OCI-LY7 (cell line): ENCODE data around the gene DAW1. TPM values are rescaled to one million over a fixed set of nuclear protein-coding genes. Genes with fewer than 3 reads are reported as not detected.

Experiments
- BruUV-seq: library from RNA; stranded (reverse); fragments of 400-500 nt; replicated peaks from 2 replicates; lab custom pipeline; 2021; lab: Mats Ljungman, UMichigan
- CTCF ChIA-PET: fragments of 300-600 bp; sonication (Branson Sonifier 250); formaldehyde crosslinking; loops from one replicate; lab custom pipeline; 2022; ENCODE audit warnings: antibody characterized with exemption; ENCODE audit not compliant: unreplicated experiment; lab: Charles Lee
- POLR2A ChIA-PET: fragments of 300-600 bp; sonication (Branson Sonifier 250); formaldehyde crosslinking; loops from one replicate; lab custom pipeline; 2022; ENCODE audit warnings: antibody characterized with exemption; lab: Charles Lee
- DNase-seq: peaks from one replicate; pipeline ENCODE4 v3.0.0-alpha.2; 2015; ENCODE audit warnings: low spot score
- H2AFZ ChIP-seq: fragments of 200-600 bp; sonication (generic), shearing (Covaris generic); 2 replicates; pipeline ENCODE4 v1.6.1; 2014; ENCODE audit warnings: mild to moderate bottlenecking, antibody characterized with exemption, low read length, moderate library complexity
- H3K27ac ChIP-seq: fragments of 200-600 bp; sonication (generic); 2 replicates; pipeline ENCODE4 v1.5.1; 2014; ENCODE audit warnings: mixed run types, low read depth, mild to moderate bottlenecking, moderate library complexity, low read length, inconsistent platforms; ENCODE audit not compliant: poor library complexity, severe bottlenecking
- H3K36me3 ChIP-seq: fragments of 200-600 bp; sonication (generic); 2 replicates; pipeline ENCODE4 v1.6.1; 2014; ENCODE audit warnings: mild to moderate bottlenecking, antibody characterized with exemption, low read length, moderate library complexity, mixed read lengths; ENCODE audit not compliant: insufficient read depth
- H3K4me1 ChIP-seq: fragments of 200-600 bp; sonication (generic); 2 replicates; pipeline ENCODE4 v1.5.1; 2014; ENCODE audit warnings: mild to moderate bottlenecking, low read length; ENCODE audit not compliant: insufficient read depth, poor library complexity, severe bottlenecking
- H3K4me2 ChIP-seq: fragments of 200-600 bp; sonication (generic); 2 replicates; pipeline ENCODE4 v1.6.1; 2014; ENCODE audit warnings: mild to moderate bottlenecking, low read length
- H3K4me3 ChIP-seq: fragments of 200-600 bp; sonication (generic); 2 replicates; pipeline ENCODE4 v1.5.1; 2014; ENCODE audit warnings: mild to moderate bottlenecking, low read depth, low read length; ENCODE audit not compliant: poor library complexity, severe bottlenecking
- H3K79me2 ChIP-seq: fragments of 200-600 bp; sonication (generic); 2 replicates; pipeline ENCODE4 v1.6.1; 2016; ENCODE audit warnings: low read depth, mild to moderate bottlenecking, low read length, moderate library complexity, mixed read lengths; ENCODE audit not compliant: insufficient read depth
- H3K9me2 ChIP-seq: fragments of 200-600 bp; sonication (generic); 2 replicates; pipeline ENCODE4 v1.6.1; 2016; ENCODE audit warnings: mild to moderate bottlenecking, low read length, mixed read lengths; ENCODE audit not compliant: insufficient read depth
- H3K9me3 ChIP-seq: fragments of 200-600 bp; sonication (generic); 2 replicates; pipeline ENCODE4 v1.6.1; 2014; ENCODE audit warnings: mild to moderate bottlenecking, mixed run types, low read length, mixed read lengths
- H4K20me1 ChIP-seq: fragments of 200-600 bp; sonication (generic); 2 replicates; pipeline ENCODE4 v1.6.1; 2014; ENCODE audit warnings: mild to moderate bottlenecking, antibody characterized with exemption, low read length, moderate library complexity, mixed read lengths; ENCODE audit not compliant: insufficient read depth
- CTCF ChIP-seq: fragments of 200-600 bp; sonication (generic); conservative IDR thresholded peaks from 2 replicates; pipeline ENCODE4 v1.5.1; 2014; ENCODE audit warnings: mild to moderate bottlenecking, antibody characterized with exemption, low read length, moderate library complexity, mixed read lengths
- EZH2phosphoT487 ChIP-seq: fragments of 200-600 bp; sonication (generic); IDR thresholded peaks from 2 replicates; pipeline ENCODE4 v1.6.1; 2018; ENCODE audit warnings: low read depth, borderline replicate concordance, mild to moderate bottlenecking, mixed run types, antibody characterized with exemption, low read length, moderate library complexity, mixed read lengths
- intact Hi-C: fragments of 100-400 bp; cut with micrococcal nuclease; formaldehyde crosslinking; loops from one replicate; pipeline ENCODE4 v1.10.0; 2022; ENCODE audit not compliant: unreplicated experiment
- total RNA-seq, 2 experiments: library from RNA; depleted of rRNA in 1 of 2; stranded (reverse); fragments of >200 nt in 1 of 2; shearing (Covaris generic) in 1 of 2; gene quantifications; 2 replicates each; pipeline ENCODE4 v1.2.3, GENCODE V29; 2014 to 2022

Gene DAW1
- total RNA-seq, 2 experiments from 2014 or later = not detected

DNA sequence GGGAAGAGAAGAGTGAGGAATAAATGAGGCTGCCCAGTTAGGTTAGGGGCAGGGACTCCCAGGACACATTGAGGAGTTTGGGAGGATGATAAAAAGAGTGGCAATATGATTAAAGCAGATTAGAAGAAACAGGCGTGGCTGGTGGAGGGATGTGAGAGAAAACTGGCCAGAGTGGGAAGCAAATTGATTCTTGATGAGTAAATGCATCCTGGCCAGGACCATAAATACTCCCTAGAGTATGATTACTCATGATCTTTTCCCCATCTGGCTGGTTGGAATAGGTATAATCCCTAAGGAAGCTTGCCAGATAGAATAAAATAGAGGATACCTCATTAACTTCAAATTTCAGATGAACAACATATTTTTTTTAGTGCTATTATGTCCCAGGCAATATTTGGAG is 21.5 kb upstream of the DAW1 start:
- intact Hi-C loops = no loop called here
- Histone ChIP-seq H3K27ac (no peak overlapping the region), H4K20me1 (no peaks in the 10 kb centered on the region), H3K4me2 (no peak overlapping the region), H2AFZ (no peak overlapping the region), H3K4me1 (no peaks in the 10 kb centered on the region), H3K9me3 (no peaks in the 10 kb centered on the region), H3K79me2 (no peaks in the 10 kb centered on the region), H3K9me2 (no peaks in the 10 kb centered on the region; the same call in 1 of the 2 replicates), H3K36me3 (no peaks in the 10 kb centered on the region), H3K4me3 (no peak overlapping the region)
- ChIA-PET POLR2A (no interaction called here), CTCF (no interaction called here)
- DNase-seq = no peak
- TF ChIP-seq CTCF = no peak
- no peak for TF ChIP-seq EZH2phosphoT487
- no TSS peak for BruUV-seq

DNA sequence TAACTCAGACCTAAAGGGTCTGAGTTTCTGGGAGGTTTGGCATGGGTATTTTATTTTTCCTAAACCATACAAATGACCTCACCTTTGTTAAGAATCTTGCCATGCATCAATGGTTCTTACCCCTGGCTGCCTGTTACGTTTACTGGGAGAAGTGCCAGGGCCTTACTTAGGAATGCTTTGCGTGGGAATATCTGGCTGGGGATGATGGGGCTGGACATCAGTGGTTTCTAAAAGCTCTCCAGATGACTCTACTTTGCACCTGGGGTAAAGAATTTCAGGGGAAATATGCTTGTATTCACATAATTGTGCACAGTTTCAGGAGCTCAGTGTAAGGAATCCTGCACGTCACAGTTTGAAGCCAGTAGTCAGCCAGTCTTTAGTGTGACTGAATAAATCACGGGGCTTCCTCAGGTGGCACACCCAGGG is 18.2 kb upstream of the DAW1 start:
- no TSS peak for BruUV-seq
- H3K79me2 ChIP-seq = no peaks in the 10 kb centered on the region
- H3K9me2 ChIP-seq = no peaks in the 10 kb centered on the region; the same call in 1 of the 2 replicates
- no peaks in the 10 kb centered on the region for H3K4me1 ChIP-seq
- H3K36me3 ChIP-seq = no peaks in the 10 kb centered on the region
- CTCF ChIA-PET = no interaction called here
- H3K4me3 ChIP-seq = no peak overlapping the region
- POLR2A ChIA-PET = no interaction called here
- no peak overlapping the region for H2AFZ ChIP-seq
- no peaks in the 10 kb centered on the region for H3K9me3 ChIP-seq
- no peak for DNase-seq
- H4K20me1 ChIP-seq = no peaks in the 10 kb centered on the region
- no peak overlapping the region for H3K4me2 ChIP-seq
- intact Hi-C loops = no loop called here
- TF ChIP-seq CTCF (no peak), EZH2phosphoT487 (no peak)
- no peak overlapping the region for H3K27ac ChIP-seq

GRCh38 chr2:227853765-227854271 is 17.6 kb upstream of the DAW1 start:
- no peaks in the 10 kb centered on the region for H3K79me2 ChIP-seq
- H3K4me1 ChIP-seq = no peaks in the 10 kb centered on the region
- no peaks in the 10 kb centered on the region for H4K20me1 ChIP-seq
- no peaks in the 10 kb centered on the region for H3K9me3 ChIP-seq
- DNase-seq = no peak
- H3K27ac ChIP-seq = no peak overlapping the region
- no peak for TF ChIP-seq EZH2phosphoT487
- TF ChIP-seq CTCF = no peak
- ChIA-PET CTCF (no interaction called here), POLR2A (no interaction called here)
- intact Hi-C loops = no loop called here
- H3K9me2 ChIP-seq = no peaks in the 10 kb centered on the region; the same call in 1 of the 2 replicates
- H3K4me3 ChIP-seq = no peak overlapping the region
- no TSS peak for BruUV-seq
- H3K4me2 ChIP-seq = no peak overlapping the region
- no peaks in the 10 kb centered on the region for H3K36me3 ChIP-seq
- no peak overlapping the region for H2AFZ ChIP-seq
